ENCODE data around the gene TFPI. TPM values are rescaled to one million over a fixed set of nuclear protein-coding genes. Genes with fewer than 3 reads are reported as not detected.
"Not testable (repeated sequence)": the region's sequence is repeated elsewhere in the genome, so short reads cannot be mapped to it uniquely, and the experiment has no call there.

TFPI gene
- polyA plus RNA-seq, 1 donor from 2014 or later: 0.09 TPM

DNA sequence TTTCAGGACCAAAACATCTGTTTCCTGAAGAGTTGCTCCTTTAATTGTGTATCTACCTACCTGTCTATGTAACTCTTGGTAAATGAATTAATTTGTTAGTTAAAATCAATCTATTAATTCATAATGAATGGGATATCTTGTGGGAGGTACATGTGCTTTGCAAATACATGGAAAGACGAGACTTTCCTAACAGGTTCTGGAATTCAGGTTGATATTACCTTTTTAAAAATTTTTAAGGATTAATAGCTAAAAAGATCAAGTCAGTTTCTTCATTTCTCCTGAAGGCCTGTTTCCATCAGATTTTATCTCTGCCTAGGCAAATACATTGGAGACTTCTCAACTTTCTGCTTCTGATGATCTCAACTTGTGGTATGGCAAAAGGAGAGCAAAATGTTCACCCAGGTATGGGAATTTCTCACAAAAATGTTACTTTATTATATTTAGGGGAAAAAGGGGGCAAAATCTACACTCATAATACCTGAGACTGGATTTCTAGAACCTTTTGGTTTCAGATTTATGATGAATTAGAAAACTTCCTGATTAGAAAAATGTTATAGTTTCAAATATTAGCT lies 7.4 kb downstream of the TFPI start:
- no peaks in the 10 kb centered on the region for H3K9me3 Mint-ChIP-seq
- H3K27me3 Mint-ChIP-seq: no peaks in the 10 kb centered on the region
- H3K36me3 Mint-ChIP-seq: no peaks in the 10 kb centered on the region
- no peak overlapping the region for H3K4me3 Mint-ChIP-seq
- H3K27ac Mint-ChIP-seq: no peak overlapping the region
- no peaks in the 10 kb centered on the region for H3K4me1 Mint-ChIP-seq

DNA sequence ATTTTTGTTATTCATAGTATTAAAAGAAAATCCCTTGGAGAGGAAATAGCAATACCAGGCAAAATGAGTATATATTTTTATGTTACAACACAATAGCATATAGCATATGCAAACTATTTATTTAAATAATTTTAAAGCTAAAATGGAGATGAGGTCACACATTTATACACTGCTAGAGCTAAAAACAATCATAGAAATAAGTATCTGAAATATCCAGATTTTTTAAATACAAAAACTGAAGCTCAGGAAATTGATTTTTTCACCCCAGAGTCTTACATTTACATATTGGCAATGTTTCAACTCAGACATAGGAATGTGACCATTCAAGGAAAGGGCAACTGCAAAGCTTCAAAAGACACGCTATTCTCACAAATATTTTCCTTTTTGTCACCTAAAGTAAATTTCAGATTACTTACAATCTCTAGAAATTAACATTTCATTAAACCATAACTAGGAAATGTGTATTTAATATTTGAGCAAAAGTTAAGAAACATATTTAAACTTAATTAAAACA lies 8.9 kb downstream of the TFPI start:
- Mint-ChIP-seq H3K36me3 (no peaks in the 10 kb centered on the region), H3K9me3 (no peaks in the 10 kb centered on the region), H3K4me1 (no peaks in the 10 kb centered on the region), H3K4me3 (no peak overlapping the region), H3K27ac (no peak overlapping the region), H3K27me3 (no peaks in the 10 kb centered on the region)

DNA sequence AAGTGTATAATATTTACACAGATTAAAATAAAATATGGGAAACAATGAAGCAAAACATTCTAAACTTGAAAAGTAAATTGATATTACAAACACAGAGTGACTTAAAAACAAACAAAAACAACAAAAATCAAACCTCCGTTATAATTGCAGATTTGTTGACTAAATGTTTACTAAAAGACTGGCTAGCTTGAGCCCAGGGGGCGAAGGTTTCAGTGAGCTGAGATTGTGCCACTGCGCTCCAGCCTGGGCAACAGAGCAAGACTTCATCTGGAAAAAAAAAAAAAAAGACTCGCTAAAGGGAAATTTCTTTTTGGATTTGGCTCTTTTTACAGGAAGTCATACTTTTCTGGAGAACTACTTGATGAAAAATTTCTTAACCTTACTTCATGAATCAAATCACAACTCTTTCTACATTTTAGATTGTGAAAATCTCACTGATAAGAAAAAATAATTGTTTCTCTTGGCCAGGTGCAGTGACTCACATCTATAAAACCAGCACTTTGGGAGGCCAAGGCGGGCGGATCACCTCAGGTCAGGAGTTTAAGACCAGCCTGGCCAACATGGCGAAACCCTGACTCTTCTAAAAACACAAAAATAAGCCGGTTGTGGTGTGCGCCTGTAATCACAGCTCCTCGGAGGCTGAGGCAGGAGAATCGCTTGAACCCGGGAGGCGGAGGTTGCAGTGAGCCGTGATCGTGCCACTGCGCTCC lies 9.7 kb downstream of the TFPI start:
- Mint-ChIP-seq H3K27ac (no peak overlapping the region), H3K4me3 (no peak overlapping the region), H3K9me3 (no peaks in the 10 kb centered on the region), H3K27me3 (no peaks in the 10 kb centered on the region), H3K4me1 (no peaks in the 10 kb centered on the region), H3K36me3 (no peaks in the 10 kb centered on the region)

GRCh38 chr2:187543488-187543887 lies 10.7 kb downstream of the TFPI start:
- no peak overlapping the region for H3K27ac Mint-ChIP-seq
- H3K9me3 Mint-ChIP-seq: no peaks in the 10 kb centered on the region
- no peak overlapping the region for H3K4me3 Mint-ChIP-seq
- H3K27me3 Mint-ChIP-seq: no peaks in the 10 kb centered on the region
- no peaks in the 10 kb centered on the region for H3K4me1 Mint-ChIP-seq
- no peaks in the 10 kb centered on the region for H3K36me3 Mint-ChIP-seq

DNA sequence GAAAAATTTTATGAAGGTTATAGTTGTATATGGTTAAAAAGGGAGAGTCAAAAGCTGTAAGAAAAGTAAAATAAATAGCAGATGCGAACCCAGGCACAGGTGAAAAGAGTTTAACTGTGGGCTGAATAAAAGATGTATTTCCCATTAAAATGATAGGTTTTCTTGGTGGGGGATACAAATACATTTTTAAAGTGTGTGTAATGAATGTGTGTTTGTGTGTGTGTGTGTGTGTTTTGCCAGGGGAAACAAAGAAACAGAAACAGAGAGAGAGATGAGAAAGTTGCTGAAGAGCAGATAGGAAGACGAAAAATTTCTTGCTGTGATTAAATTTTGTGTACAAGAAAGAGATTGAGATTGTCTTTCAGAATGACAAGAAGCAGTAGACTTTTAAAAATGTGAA lies 12.1 kb downstream of the TFPI start:
- Mint-ChIP-seq H3K36me3 (no peaks in the 10 kb centered on the region), H3K4me3 (no peak overlapping the region), H3K9me3 (peaks cover 0 to 2% (median 0%) of the 10 kb centered on the region in 3 donors), H3K4me1 (no peaks in the 10 kb centered on the region), H3K27me3 (no peaks in the 10 kb centered on the region), H3K27ac (no peak overlapping the region)

GRCh38 chr2:187541086-187542085 lies 12.8 kb downstream of the TFPI start:
- H3K27me3 Mint-ChIP-seq: no peaks in the 10 kb centered on the region
- H3K4me1 Mint-ChIP-seq: no peaks in the 10 kb centered on the region
- H3K4me3 Mint-ChIP-seq: no peak overlapping the region
- no peak overlapping the region for H3K27ac Mint-ChIP-seq
- H3K9me3 Mint-ChIP-seq: peaks cover 0 to 2% (median 2%) of the 10 kb centered on the region in 3 donors
- H3K36me3 Mint-ChIP-seq: no peaks in the 10 kb centered on the region

DNA sequence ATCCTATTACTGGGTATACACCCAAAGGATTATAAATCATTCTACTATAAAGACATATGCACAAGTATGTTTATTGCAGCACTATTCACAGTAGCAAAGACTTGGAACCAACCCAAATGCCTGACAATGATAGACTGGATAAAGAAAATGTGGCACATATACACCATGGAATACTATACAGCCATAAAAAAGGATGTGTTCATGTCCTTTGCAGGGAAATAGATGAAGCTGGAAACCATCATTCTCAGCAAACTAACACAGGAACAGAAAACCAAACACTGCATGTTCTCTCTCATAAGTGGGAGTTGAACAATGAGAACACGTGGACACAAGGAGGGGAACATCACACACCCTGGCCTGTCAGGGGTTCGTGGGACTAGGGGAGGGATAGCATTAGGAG lies 16.0 kb downstream of the TFPI start:
- H3K4me3 Mint-ChIP-seq, H3K4me1 Mint-ChIP-seq, H3K36me3 Mint-ChIP-seq, H3K9me3 Mint-ChIP-seq, H3K27ac Mint-ChIP-seq, H3K27me3 Mint-ChIP-seq: not testable (repeated sequence)

DNA sequence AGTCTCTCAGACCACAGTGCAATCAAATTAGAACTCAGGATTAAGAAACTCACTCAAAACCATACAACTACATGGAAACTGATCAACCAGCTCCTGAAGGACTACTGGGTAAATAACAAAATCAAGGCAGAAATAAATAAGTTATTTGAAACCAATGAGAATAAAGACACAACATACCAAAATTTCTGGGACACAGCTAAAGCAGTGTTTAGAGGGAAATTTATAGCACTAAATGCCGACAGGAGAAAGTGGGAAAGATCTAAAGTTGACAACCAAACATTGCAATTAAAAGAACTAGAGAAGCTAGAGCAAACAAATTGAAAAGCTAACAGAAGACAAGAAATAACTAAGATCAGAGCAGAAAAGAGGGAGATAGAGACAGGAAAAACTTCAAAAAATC lies 18.9 kb downstream of the TFPI start:
- not testable (repeated sequence) for H3K27ac Mint-ChIP-seq, H3K9me3 Mint-ChIP-seq, H3K4me3 Mint-ChIP-seq, H3K36me3 Mint-ChIP-seq, H3K4me1 Mint-ChIP-seq, H3K27me3 Mint-ChIP-seq

- Mint-ChIP-seq H3K4me3 (no peak overlapping the region), H3K36me3 (no peaks in the 10 kb centered on the region), H3K27me3 (no peaks in the 10 kb centered on the region), H3K9me3 (peaks cover 0 to 6% (median 0%) of the 10 kb centered on the region in 3 donors), H3K27ac (no peak overlapping the region), H3K4me1 (no peaks in the 10 kb centered on the region)
These were observed 21.7 kb downstream of the TFPI start for GRCh38 chr2:187532333-187533120.

DNA sequence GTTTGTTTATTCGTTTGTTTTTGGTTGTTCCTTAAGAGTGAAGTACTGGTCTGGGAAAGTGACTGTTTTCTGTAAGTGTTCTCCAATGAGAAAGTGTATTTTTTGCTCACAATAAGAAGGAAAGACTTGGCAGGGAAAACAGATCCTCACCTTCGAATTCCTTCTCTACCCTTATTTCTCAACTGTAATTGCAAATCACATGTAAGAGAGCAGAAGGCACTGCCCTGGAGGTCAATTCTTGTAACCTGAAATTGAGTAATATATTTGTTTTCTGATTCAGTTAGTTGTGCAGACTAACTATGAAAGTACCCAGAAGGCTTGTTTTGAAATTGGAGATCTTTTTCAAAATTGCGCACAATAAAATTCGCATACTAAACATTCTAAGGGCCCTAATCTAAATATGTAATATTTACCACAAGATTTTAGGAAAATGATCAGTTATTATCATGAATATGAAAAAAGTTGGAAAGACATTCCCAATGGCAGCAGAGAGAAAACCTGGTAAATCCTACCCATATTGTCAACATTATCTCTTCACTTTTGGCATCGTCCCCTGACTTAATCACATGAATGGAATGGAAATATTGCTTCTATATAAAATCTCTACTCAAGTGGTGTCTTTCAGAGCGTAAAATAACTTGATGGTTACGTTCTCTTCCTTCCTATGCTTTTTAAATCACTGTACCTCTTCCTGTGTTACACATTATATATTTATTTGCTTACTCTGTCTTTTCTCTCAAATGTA lies 24.1 kb downstream of the TFPI start:
- no peaks in the 10 kb centered on the region for H3K27me3 Mint-ChIP-seq
- no peaks in the 10 kb centered on the region for H3K36me3 Mint-ChIP-seq
- peaks cover 0 to 1% (median 0%) of the 10 kb centered on the region in 3 donors for H3K9me3 Mint-ChIP-seq
- no peak overlapping the region for H3K27ac Mint-ChIP-seq
- no peak overlapping the region for H3K4me3 Mint-ChIP-seq
- no peaks in the 10 kb centered on the region for H3K4me1 Mint-ChIP-seq

DNA sequence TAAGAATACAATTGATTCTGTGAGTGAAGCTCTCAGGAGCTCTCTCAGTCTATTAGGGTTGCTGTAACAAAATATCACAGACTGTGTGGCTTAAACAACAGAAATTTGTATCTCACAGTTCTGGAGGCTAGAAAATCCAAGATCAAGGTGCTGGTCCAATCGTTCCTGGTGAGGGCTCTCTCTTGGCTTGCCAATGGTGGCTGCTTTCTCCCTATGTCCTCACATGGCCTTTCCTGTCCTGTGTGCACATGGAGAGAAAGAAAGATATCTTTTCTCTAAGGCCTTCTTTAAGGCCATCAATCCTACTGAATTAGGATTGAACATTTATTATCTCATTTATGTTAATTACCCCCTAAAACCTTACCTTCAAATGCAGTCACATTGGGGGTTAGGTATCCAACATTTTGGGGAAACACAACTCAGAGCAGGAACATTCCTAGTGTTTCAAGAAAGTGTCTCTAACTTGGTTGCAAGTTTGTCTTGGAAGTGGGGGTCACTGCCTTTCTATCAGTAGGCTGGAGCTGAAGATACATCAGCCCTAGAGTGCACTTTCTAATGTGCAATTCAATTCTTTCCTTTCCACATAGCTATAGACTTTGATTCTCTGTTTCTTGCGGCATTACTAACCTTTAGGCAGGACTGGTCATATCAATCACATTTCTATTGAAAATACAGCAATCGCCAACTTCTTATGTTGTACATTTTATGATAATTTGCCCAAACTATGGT lies 24.8 kb downstream of the TFPI start:
- Mint-ChIP-seq H3K27me3 (no peaks in the 10 kb centered on the region), H3K4me3 (no peak overlapping the region), H3K27ac (no peak overlapping the region), H3K36me3 (no peaks in the 10 kb centered on the region), H3K4me1 (no peaks in the 10 kb centered on the region), H3K9me3 (no peaks in the 10 kb centered on the region)

GRCh38 chr2:187528042-187528441 lies 26.2 kb downstream of the TFPI start:
- H3K9me3 Mint-ChIP-seq: no peaks in the 10 kb centered on the region
- no peaks in the 10 kb centered on the region for H3K27me3 Mint-ChIP-seq
- no peaks in the 10 kb centered on the region for H3K36me3 Mint-ChIP-seq
- no peak overlapping the region for H3K4me3 Mint-ChIP-seq
- no peak overlapping the region for H3K27ac Mint-ChIP-seq
- H3K4me1 Mint-ChIP-seq: no peaks in the 10 kb centered on the region

- H3K4me1 Mint-ChIP-seq: no peaks in the 10 kb centered on the region
- no peak overlapping the region for H3K4me3 Mint-ChIP-seq
- no peaks in the 10 kb centered on the region for H3K36me3 Mint-ChIP-seq
- H3K9me3 Mint-ChIP-seq: no peaks in the 10 kb centered on the region
- H3K27ac Mint-ChIP-seq: no peak overlapping the region
- no peaks in the 10 kb centered on the region for H3K27me3 Mint-ChIP-seq
These were observed 27.0 kb downstream of the TFPI start for GRCh38 chr2:187527262-187527661.

- H3K36me3 Mint-ChIP-seq: no peaks in the 10 kb centered on the region
- no peak overlapping the region for H3K4me3 Mint-ChIP-seq
- H3K9me3 Mint-ChIP-seq: peaks cover 0 to 4% (median 3%) of the 10 kb centered on the region in 3 donors
- H3K4me1 Mint-ChIP-seq: no peaks in the 10 kb centered on the region
- no peak overlapping the region for H3K27ac Mint-ChIP-seq
- no peaks in the 10 kb centered on the region for H3K27me3 Mint-ChIP-seq
These were observed 27.4 kb downstream of the TFPI start for GRCh38 chr2:187526792-187527191.

Measured in IgD-negative memory B cell (primary cell).